Epithelial cell of esophagus (primary cell): ENCODE data around the gene ACADSB.
A peak's percentile ranks its signal among the peaks of the same experiment; 100 is the strongest.

Experiments used
- DNase-seq: peaks from one replicate; pipeline ENCODE4 v3.0.0; 2010; ENCODE audit warnings: low read depth
- H3K4me3 ChIP-seq: 2 replicates; pipeline ENCODE4 v1.5.1; 2011; ENCODE audit warnings: mild to moderate bottlenecking, low read length, control low read depth
- CTCF ChIP-seq: IDR thresholded peaks from 2 replicates; pipeline ENCODE4 v1.5.1; 2011; ENCODE audit warnings: low read depth, mild to moderate bottlenecking, low read length, control low read depth, inconsistent platforms; ENCODE audit not compliant: insufficient read depth; ENCODE audit errors: missing control alignments

ACADSB gene

GRCh38 chr10:123102673-123103072, 93.9 kb downstream of the ACADSB start:
- H3K4me3 ChIP-seq: no peak overlapping the region
- no peak for TF ChIP-seq CTCF
- DNase-seq: no peak

- TF ChIP-seq CTCF: no peak
- H3K4me3 ChIP-seq: no peak overlapping the region
- DNase-seq: peak; percentile 62
These were observed 95.1 kb downstream of the ACADSB start for GRCh38 chr10:123103944-123104343.
